Measurements from ENCODE around the gene CLDN15. TPM values are rescaled to one million over a fixed set of nuclear protein-coding genes. Genes with fewer than 3 reads are reported as not detected.

Gene CLDN15
- total RNA-seq, 1 experiment from 2014 or later: 14.7 TPM

- CTCF ChIA-PET: interaction anchor here (0.6 kb wide), 1 partner anchor 106 kb away, joined by 6 read pairs; no protein-coding TSS in a partner anchor
- POLR2A ChIA-PET (ENCODE audit: low non-redundant PET): no interaction called here
- no peaks in the 10 kb centered on the region for H3K4me1 ChIP-seq (ENCODE audit: insufficient read depth, low read length, poor library complexity, severe bottlenecking)
- BruUV-seq (replicated peaks): no TSS peak
- intact Hi-C loops (cut with micrococcal nuclease; ENCODE audit: unreplicated experiment): loop anchor here (10.0 kb wide), 1 partner anchor 301 kb away; the partner anchor contains the start of gene ACHE
- DNase-seq (ENCODE audit: low spot score): no peak
- H3K9me3 ChIP-seq (ENCODE audit: low read depth, low read length, poor library complexity, severe bottlenecking): no peaks in the 10 kb centered on the region
- no peak overlapping the region for H3K4me3 ChIP-seq (ENCODE audit: low read depth, low read length, poor library complexity, severe bottlenecking)
- no peak overlapping the region for H3K27ac ChIP-seq (ENCODE audit: low read depth, low read length, poor library complexity, severe bottlenecking)
- no peaks in the 10 kb centered on the region for H3K36me3 ChIP-seq (ENCODE audit: insufficient read depth, low read length, poor library complexity, severe bottlenecking)
- TF ChIP-seq CTCF (conservative IDR thresholded peaks at IDR 0.05; ENCODE audit: low read depth, low read length) (no peak), EZH2 (IDR thresholded peaks at IDR 0.05; ENCODE audit: borderline replicate concordance, low read depth, low read length, poor library complexity, severe bottlenecking) (no peak)
- H3K27me3 ChIP-seq (replicated peaks; ENCODE audit: insufficient read depth, low read depth, low read length, poor library complexity): no peaks in the 10 kb centered on the region
Measured at GRCh38 chr7:101195884-101196283, 41.7 kb downstream of the CLDN15 start.

- ChIA-PET POLR2A (ENCODE audit: low non-redundant PET) (no interaction called here), CTCF (no interaction called here)
- Histone ChIP-seq H3K27me3 (replicated peaks; ENCODE audit: insufficient read depth, low read depth, low read length, poor library complexity) (no peaks in the 10 kb centered on the region), H3K4me1 (ENCODE audit: insufficient read depth, low read length, poor library complexity, severe bottlenecking) (no peaks in the 10 kb centered on the region), H3K36me3 (ENCODE audit: insufficient read depth, low read length, poor library complexity, severe bottlenecking) (no peaks in the 10 kb centered on the region), H3K27ac (ENCODE audit: low read depth, low read length, poor library complexity, severe bottlenecking) (no peak overlapping the region), H3K9me3 (ENCODE audit: low read depth, low read length, poor library complexity, severe bottlenecking) (no peaks in the 10 kb centered on the region), H3K4me3 (ENCODE audit: low read depth, low read length, poor library complexity, severe bottlenecking) (no peak overlapping the region)
- no TSS peak for BruUV-seq (replicated peaks)
- TF ChIP-seq EZH2 (IDR thresholded peaks at IDR 0.05; ENCODE audit: borderline replicate concordance, low read depth, low read length, poor library complexity, severe bottlenecking) (no peak), CTCF (conservative IDR thresholded peaks at IDR 0.05; ENCODE audit: low read depth, low read length) (no peak)
- no peak for DNase-seq (ENCODE audit: low spot score)
- intact Hi-C loops (cut with micrococcal nuclease; ENCODE audit: unreplicated experiment): no loop called here
Measured at GRCh38 chr7:101189109-101189508, 48.5 kb downstream of the CLDN15 start.

GRCh38 chr7:101186844-101187428 lies 50.7 kb downstream of the CLDN15 start:
- DNase-seq (ENCODE audit: low spot score): no peak
- ChIA-PET POLR2A (ENCODE audit: low non-redundant PET) (interaction anchor here (0.7 kb wide), 1 partner anchor 235 kb away, joined by 6 read pairs; no protein-coding TSS in a partner anchor), CTCF (interaction anchor here (0.7 kb wide), 1 partner anchor 276 kb away, joined by 3 read pairs; no protein-coding TSS in a partner anchor)
- H3K36me3 ChIP-seq (ENCODE audit: insufficient read depth, low read length, poor library complexity, severe bottlenecking): no peaks in the 10 kb centered on the region
- intact Hi-C loops (cut with micrococcal nuclease; ENCODE audit: unreplicated experiment): no loop called here
- no peaks in the 10 kb centered on the region for H3K9me3 ChIP-seq (ENCODE audit: low read depth, low read length, poor library complexity, severe bottlenecking)
- H3K4me3 ChIP-seq (ENCODE audit: low read depth, low read length, poor library complexity, severe bottlenecking): no peak overlapping the region
- BruUV-seq (replicated peaks): no TSS peak
- no peak overlapping the region for H3K27ac ChIP-seq (ENCODE audit: low read depth, low read length, poor library complexity, severe bottlenecking)
- H3K4me1 ChIP-seq (ENCODE audit: insufficient read depth, low read length, poor library complexity, severe bottlenecking): no peaks in the 10 kb centered on the region
- no peak for TF ChIP-seq CTCF (conservative IDR thresholded peaks at IDR 0.05; ENCODE audit: low read depth, low read length)
- TF ChIP-seq EZH2 (IDR thresholded peaks at IDR 0.05; ENCODE audit: borderline replicate concordance, low read depth, low read length, poor library complexity, severe bottlenecking): no peak
- H3K27me3 ChIP-seq (replicated peaks; ENCODE audit: insufficient read depth, low read depth, low read length, poor library complexity): no peaks in the 10 kb centered on the region

Data from A673 (cell line).